Activated CD4-positive, alpha-beta memory T cell treated with anti-CD3 and anti-CD28 coated beads, Interleukin-2, amount 10 ng/mL, durations not matched to agents 7 days and 5 days (primary cell): ENCODE results near the gene EIF4G3. TPM values are rescaled to one million over a fixed set of nuclear protein-coding genes. Genes with fewer than 3 reads are reported as not detected.

ENCODE experiments used
- CTCF ChIA-PET: fragments of 350-600 bp; sonication (Branson Sonifier 250); formaldehyde crosslinking; loops from one replicate; lab custom pipeline; 2021; ENCODE audit warnings: antibody characterized with exemption, inconsistent platforms; lab: Charles Lee
- POLR2A ChIA-PET: fragments of 350-600 bp; sonication (Branson Sonifier 250); formaldehyde crosslinking; loops from one replicate; lab custom pipeline; 2021; ENCODE audit warnings: antibody characterized with exemption; lab: Charles Lee
- DNase-seq: peaks from one replicate; pipeline ENCODE4 v3.0.0-alpha.2; 2020
- H3K27ac Mint-ChIP-seq: one replicate; pipeline ENCODE4 v1.8.0; 2021; ENCODE audit warnings: mild to moderate bottlenecking, mixed read lengths
- H3K27me3 Mint-ChIP-seq: one replicate; pipeline ENCODE4 v1.8.0; 2021; ENCODE audit warnings: mixed read lengths
- H3K36me3 Mint-ChIP-seq: one replicate; pipeline ENCODE4 v1.8.0; 2021; ENCODE audit warnings: low read depth, mixed read lengths
- H3K4me1 Mint-ChIP-seq: one replicate; pipeline ENCODE4 v1.8.0; 2021; ENCODE audit warnings: mixed read lengths
- H3K4me3 Mint-ChIP-seq: one replicate; pipeline ENCODE4 v1.8.0; 2021; ENCODE audit warnings: mild to moderate bottlenecking, mixed read lengths
- H3K9me3 Mint-ChIP-seq: one replicate; pipeline ENCODE4 v1.8.0; 2021; ENCODE audit warnings: mixed read lengths
- total RNA-seq, 2 experiments: library from RNA; stranded (reverse); gene quantifications; one replicate each; pipeline ENCODE4 v1.2.3, GENCODE V29; 2021

The EIF4G3 gene
- total RNA-seq, 2 experiments from 2014 or later = 48.1 to 49.2 TPM

DNA sequence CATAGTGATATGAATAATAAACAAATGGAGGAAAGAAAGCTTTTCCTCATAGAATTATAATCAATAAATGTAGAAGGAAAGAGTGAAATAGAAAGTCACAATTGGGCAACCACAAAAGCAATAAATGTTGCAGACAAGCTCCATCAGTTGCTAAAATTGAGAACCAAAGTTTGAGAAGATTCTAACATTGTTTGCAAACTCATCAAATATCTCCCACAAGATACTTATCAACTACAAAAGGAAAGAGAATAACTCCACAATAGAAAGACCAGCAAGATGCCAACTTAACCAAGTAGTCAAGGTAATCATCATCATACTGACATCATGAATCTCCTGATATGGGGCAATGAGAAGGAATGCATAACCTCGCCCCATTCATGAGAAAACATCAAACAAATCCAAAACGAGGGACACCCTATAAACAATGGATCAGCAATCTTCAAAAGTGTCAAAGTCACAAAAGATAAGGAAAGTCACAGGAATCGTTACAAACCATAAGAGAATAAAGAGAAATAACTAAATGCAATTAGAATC is 16.4 kb downstream of the EIF4G3 start:
- H3K4me1 Mint-ChIP-seq = peaks cover 27% of the 10 kb centered on the region
- CTCF ChIA-PET = interaction anchor here (0.6 kb wide), 1 partner anchor 249 kb away, joined by 3 read pairs; no protein-coding TSS in a partner anchor

GRCh38 chr1:21157868-21158267 is 18.8 kb downstream of the EIF4G3 start:
- POLR2A ChIA-PET = no interaction called here
- DNase-seq = no peak
- peaks cover 41% of the 10 kb centered on the region for H3K36me3 Mint-ChIP-seq
- H3K9me3 Mint-ChIP-seq = no peaks in the 10 kb centered on the region
- no peaks in the 10 kb centered on the region for H3K27me3 Mint-ChIP-seq
- no peak overlapping the region for H3K4me3 Mint-ChIP-seq
- no peak overlapping the region for H3K27ac Mint-ChIP-seq
- CTCF ChIA-PET = no interaction called here
- H3K4me1 Mint-ChIP-seq = peaks cover 28% of the 10 kb centered on the region

More for the DNA sequence above, 16.4 kb downstream of the EIF4G3 start:
- Mint-ChIP-seq H3K36me3 (peaks cover 52% of the 10 kb centered on the region), H3K27me3 (no peaks in the 10 kb centered on the region), H3K4me3 (no peak overlapping the region), H3K9me3 (no peaks in the 10 kb centered on the region), H3K27ac (no peak overlapping the region)
- POLR2A ChIA-PET = no interaction called here
- DNase-seq = no peak

- peaks cover 40% of the 10 kb centered on the region for H3K36me3 Mint-ChIP-seq
- H3K27me3 Mint-ChIP-seq = no peaks in the 10 kb centered on the region
- no peak for DNase-seq
- CTCF ChIA-PET = no interaction called here
- no peak overlapping the region for H3K27ac Mint-ChIP-seq
- peaks cover 28% of the 10 kb centered on the region for H3K4me1 Mint-ChIP-seq
- POLR2A ChIA-PET = no interaction called here
- no peaks in the 10 kb centered on the region for H3K9me3 Mint-ChIP-seq
- H3K4me3 Mint-ChIP-seq = no peak overlapping the region
Observed at GRCh38 chr1:21157054-21157453, 19.6 kb downstream of the EIF4G3 start.

DNA sequence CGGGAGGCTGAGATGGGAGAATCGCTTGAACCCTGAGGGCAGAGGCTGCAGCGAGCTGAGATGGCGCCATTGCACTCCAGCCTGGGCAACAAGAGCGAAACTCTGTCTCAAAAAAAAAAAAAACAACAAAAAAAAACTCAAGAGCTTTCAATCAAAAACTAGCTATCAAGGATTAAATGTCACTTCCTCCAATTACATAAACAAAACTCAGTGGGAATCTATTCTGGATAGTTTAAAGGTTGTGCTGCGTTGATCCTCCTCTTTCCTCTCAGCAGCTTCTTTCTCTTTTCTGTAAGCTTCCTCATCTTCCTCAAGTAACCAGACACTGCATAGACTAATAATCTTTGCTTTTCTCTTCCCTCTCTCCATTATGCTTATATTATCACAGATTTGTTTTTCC is 20.7 kb downstream of the EIF4G3 start:
- CTCF ChIA-PET = no interaction called here
- H3K4me3 Mint-ChIP-seq = no peak overlapping the region

GRCh38 chr1:21154717-21155116 is 22.0 kb downstream of the EIF4G3 start:
- ChIA-PET CTCF (no interaction called here), POLR2A (no interaction called here)
- Mint-ChIP-seq H3K4me1 (peaks cover 25% of the 10 kb centered on the region), H3K4me3 (no peak overlapping the region), H3K27me3 (no peaks in the 10 kb centered on the region), H3K9me3 (no peaks in the 10 kb centered on the region), H3K36me3 (peaks cover 35% of the 10 kb centered on the region), H3K27ac (no peak overlapping the region)
- no peak for DNase-seq

More for the DNA sequence above, 20.7 kb downstream of the EIF4G3 start:
- no peaks in the 10 kb centered on the region for H3K27me3 Mint-ChIP-seq
- H3K9me3 Mint-ChIP-seq = no peaks in the 10 kb centered on the region
- H3K27ac Mint-ChIP-seq = no peak overlapping the region
- H3K36me3 Mint-ChIP-seq = peaks cover 40% of the 10 kb centered on the region
- POLR2A ChIA-PET = no interaction called here
- H3K4me1 Mint-ChIP-seq = peaks cover 30% of the 10 kb centered on the region
- DNase-seq = no peak

- H3K27ac Mint-ChIP-seq = no peak overlapping the region
- no peak overlapping the region for H3K4me3 Mint-ChIP-seq
- no peak for DNase-seq
- H3K4me1 Mint-ChIP-seq = peaks cover 26% of the 10 kb centered on the region
- H3K27me3 Mint-ChIP-seq = no peaks in the 10 kb centered on the region
- H3K9me3 Mint-ChIP-seq = no peaks in the 10 kb centered on the region
- peaks cover 30% of the 10 kb centered on the region for H3K36me3 Mint-ChIP-seq
- POLR2A ChIA-PET = interaction anchor here (1.0 kb wide), 1 partner anchor 11 kb away, joined by 5 read pairs; no protein-coding TSS in a partner anchor
- CTCF ChIA-PET = no interaction called here
Observed at GRCh38 chr1:21153388-21153787, 23.3 kb downstream of the EIF4G3 start.

GRCh38 chr1:21152423-21153100 is 24.1 kb downstream of the EIF4G3 start:
- Mint-ChIP-seq H3K4me3 (no peak overlapping the region), H3K4me1 (peaks cover 24% of the 10 kb centered on the region), H3K9me3 (no peaks in the 10 kb centered on the region), H3K27me3 (no peaks in the 10 kb centered on the region), H3K36me3 (peaks cover 34% of the 10 kb centered on the region), H3K27ac (no peak overlapping the region)
- no peak for DNase-seq
- CTCF ChIA-PET = interaction anchor here (0.7 kb wide), 1 partner anchor 10 kb away, joined by 4 read pairs; no protein-coding TSS in a partner anchor
- POLR2A ChIA-PET = interaction anchor here (1.0 to 1.2 kb wide), 2 partner anchors 10 to 23 kb away, joined by 3 to 5 read pairs; no protein-coding TSS in a partner anchor

GRCh38 chr1:21149855-21150432 is 26.8 kb downstream of the EIF4G3 start:
- ChIA-PET CTCF (no interaction called here), POLR2A (no interaction called here)
- no peaks in the 10 kb centered on the region for H3K27me3 Mint-ChIP-seq
- H3K9me3 Mint-ChIP-seq = no peaks in the 10 kb centered on the region
- no peak for DNase-seq
- peaks cover 11% of the 10 kb centered on the region for H3K4me1 Mint-ChIP-seq
- H3K27ac Mint-ChIP-seq = no peak overlapping the region
- no peak overlapping the region for H3K4me3 Mint-ChIP-seq
- peaks cover 28% of the 10 kb centered on the region for H3K36me3 Mint-ChIP-seq

- Mint-ChIP-seq H3K27me3 (no peaks in the 10 kb centered on the region), H3K4me1 (peaks cover 8% of the 10 kb centered on the region), H3K27ac (no peak overlapping the region), H3K9me3 (no peaks in the 10 kb centered on the region), H3K4me3 (no peak overlapping the region), H3K36me3 (peaks cover 25% of the 10 kb centered on the region)
- DNase-seq = no peak
- CTCF ChIA-PET = no interaction called here
- POLR2A ChIA-PET = interaction anchor here (1.0 kb wide), 1 partner anchor 11 kb away, joined by 3 read pairs; no protein-coding TSS in a partner anchor
Observed at GRCh38 chr1:21149430-21149854, 27.3 kb downstream of the EIF4G3 start.

DNA sequence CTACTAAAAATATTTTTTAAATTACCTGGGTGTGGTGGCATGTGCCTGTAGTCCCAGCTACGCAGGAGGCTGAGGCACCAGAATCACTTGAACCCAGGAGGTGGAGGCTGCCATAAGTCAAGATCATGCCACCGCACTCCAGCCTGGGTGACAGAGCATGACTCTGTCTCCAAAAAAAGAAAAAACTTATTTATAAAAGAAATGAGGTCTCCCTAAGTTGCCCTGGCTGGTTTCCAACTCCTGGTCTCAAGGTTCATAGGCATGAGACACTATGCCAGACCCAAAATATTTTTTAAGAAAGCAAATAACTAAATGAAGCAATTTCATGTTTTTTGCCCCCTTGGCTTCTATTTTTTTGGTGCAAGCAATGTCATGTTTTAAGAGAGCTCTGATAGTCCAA is 32.9 kb downstream of the EIF4G3 start:
- Mint-ChIP-seq H3K4me3 (no peak overlapping the region), H3K36me3 (peaks cover 18% of the 10 kb centered on the region), H3K27ac (no peak overlapping the region), H3K9me3 (no peaks in the 10 kb centered on the region), H3K4me1 (no peaks in the 10 kb centered on the region), H3K27me3 (no peaks in the 10 kb centered on the region)
- POLR2A ChIA-PET = no interaction called here
- CTCF ChIA-PET = no interaction called here
- no peak for DNase-seq

GRCh38 chr1:21143138-21143537 is 33.6 kb downstream of the EIF4G3 start:
- POLR2A ChIA-PET = no interaction called here
- Mint-ChIP-seq H3K4me3 (no peak overlapping the region), H3K36me3 (peaks cover 18% of the 10 kb centered on the region), H3K4me1 (no peaks in the 10 kb centered on the region), H3K27ac (no peak overlapping the region), H3K9me3 (no peaks in the 10 kb centered on the region), H3K27me3 (no peaks in the 10 kb centered on the region)
- CTCF ChIA-PET = interaction anchor here (0.7 to 1.0 kb wide), 3 partner anchors 9 to 1967 kb away, joined by 3 to 5 read pairs (median 4); no protein-coding TSS in a partner anchor
- no peak for DNase-seq

DNA sequence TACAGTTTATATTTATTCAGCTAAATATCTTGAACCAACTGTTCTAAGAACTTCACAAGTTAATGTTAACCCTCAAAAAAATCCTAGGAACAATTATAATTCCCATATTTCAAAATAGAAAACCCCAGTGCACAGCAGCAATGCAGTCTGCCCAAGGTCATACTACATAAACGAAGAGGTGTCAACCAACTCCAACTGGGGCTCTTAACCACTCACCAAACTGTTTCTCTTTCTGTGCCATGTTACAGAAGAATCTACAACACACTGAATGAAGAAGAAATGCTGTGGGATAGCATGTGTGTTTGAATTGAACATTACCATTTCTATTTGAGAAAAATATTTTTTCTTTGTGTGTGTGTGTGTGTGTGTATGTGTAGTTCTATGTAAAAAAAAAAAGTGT is 35.7 kb downstream of the EIF4G3 start:
- Mint-ChIP-seq H3K27me3 (no peaks in the 10 kb centered on the region), H3K36me3 (peaks cover 22% of the 10 kb centered on the region), H3K9me3 (no peaks in the 10 kb centered on the region), H3K4me1 (peaks cover 1% of the 10 kb centered on the region), H3K4me3 (no peak overlapping the region), H3K27ac (no peak overlapping the region)
- POLR2A ChIA-PET = no interaction called here
- CTCF ChIA-PET = no interaction called here
- DNase-seq = no peak

DNA sequence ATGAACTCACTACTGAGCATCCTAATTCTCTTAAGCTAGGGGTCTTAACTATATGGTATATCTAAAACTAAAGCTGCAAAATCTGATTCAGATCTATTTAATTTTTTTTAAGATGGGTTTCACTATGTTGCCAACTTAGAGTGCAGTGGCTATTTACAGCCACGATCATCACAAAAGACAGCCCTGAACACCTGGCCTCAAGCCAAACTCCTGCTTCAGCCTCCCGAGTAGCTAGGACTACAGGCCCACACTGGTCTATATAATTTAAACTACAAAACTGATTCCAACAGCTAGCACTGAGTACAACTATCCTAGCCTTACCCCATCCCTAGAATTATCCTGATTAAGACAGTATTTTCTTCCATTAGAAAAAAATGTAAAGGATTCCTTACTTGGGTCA is 37.1 kb downstream of the EIF4G3 start:
- DNase-seq = no peak
- Mint-ChIP-seq H3K4me1 (peaks cover 1% of the 10 kb centered on the region), H3K27ac (no peak overlapping the region), H3K27me3 (no peaks in the 10 kb centered on the region), H3K36me3 (peaks cover 23% of the 10 kb centered on the region), H3K9me3 (no peaks in the 10 kb centered on the region), H3K4me3 (no peak overlapping the region)
- ChIA-PET POLR2A (no interaction called here), CTCF (interaction anchor here (1.5 kb wide), 1 partner anchor 56 kb away, joined by 6 read pairs; no protein-coding TSS in a partner anchor)
